GM23338 (cell line): ENCODE data around the gene LYZL6. TPM values are rescaled to one million over a fixed set of nuclear protein-coding genes. Genes with fewer than 3 reads are reported as not detected.

Experiments used
- CREB1 ChIP-seq: fragments of 250-450 bp; sonication (Bioruptor Pico); IDR thresholded peaks from 2 replicates; pipeline ENCODE4 v1.5.0; 2020; ENCODE audit warnings: low read depth, mild to moderate bottlenecking, moderate library complexity
- CTCF ChIP-seq, 2 experiments: fragments of 200-600 bp in 1 of 2; sonication (generic) in 1 of 2; conservative IDR thresholded peaks; 2 replicates each; pipeline versions ENCODE4 v1.5.1 to v1.6.1; 2016 to 2017; ENCODE audit warnings: antibody characterized with exemption in 2 of 2, low read depth in 2 of 2, mild to moderate bottlenecking in 2 of 2, moderate library complexity in 1 of 2
- EZH2 ChIP-seq: fragments of 200-600 bp; sonication (generic); IDR thresholded peaks from one replicate; pipeline ENCODE4 v1.8.0; 2017; ENCODE audit warnings: antibody characterized with exemption, mild to moderate bottlenecking, low read depth; ENCODE audit not compliant: unreplicated experiment
- EZH2phosphoT487 ChIP-seq: fragments of 200-600 bp; sonication (generic); IDR thresholded peaks from one replicate; pipeline ENCODE4 v1.8.1; 2018; ENCODE audit warnings: antibody characterized with exemption; ENCODE audit not compliant: unreplicated experiment
- JUNB ChIP-seq: IDR thresholded peaks from one replicate; pipeline ENCODE4 v1.6.1; 2016; ENCODE audit warnings: antibody characterized with exemption; ENCODE audit not compliant: unreplicated experiment
- REST ChIP-seq: IDR thresholded peaks from one replicate; pipeline ENCODE4 v1.6.1; 2018; ENCODE audit warnings: antibody characterized with exemption; ENCODE audit not compliant: unreplicated experiment
- ZNF462 ChIP-seq: fragments of 250-450 bp; sonication (Bioruptor Pico); IDR thresholded peaks from 2 replicates; pipeline ENCODE4 v1.5.0; 2020; ENCODE audit warnings: mild to moderate bottlenecking, moderate library complexity
- polyA plus RNA-seq: library from polyadenylated mRNA; unstranded; fragments of >200 nt; fragmentation: Nextera tagmentation; extraction: Ambion mirVana; gene quantifications from 2 replicates; pipeline ENCODE4 v1.2.1, GENCODE V29; 2016
- total RNA-seq: library from RNA; depleted of rRNA; stranded (reverse); fragments of >200 nt; shearing (Covaris generic); gene quantifications from 2 replicates; pipeline ENCODE4 v1.2.3, GENCODE V29; 2014

LYZL6 gene
- total and polyA plus RNA-seq, 2 experiments from 2014 or later = not detected

GRCh38 chr17:35934760-35935159, 8.8 kb downstream of the LYZL6 start (continued):
- TF ChIP-seq ZNF462 (no peak), EZH2 (no peak), REST (no peak), CREB1 (CRISPR knock-in tag) (no peak), JUNB (no peak), CTCF (conservative IDR thresholded peaks at IDR 0.05; ENCODE audit: low read depth in 2 of 2) (no peak), EZH2phosphoT487 (no peak)
